SJCRH30 (cell line): ENCODE results near the gene AOX1. TPM values are rescaled to one million over a fixed set of nuclear protein-coding genes. Genes with fewer than 3 reads are reported as not detected.
A peak's percentile ranks its signal among the peaks of the same experiment; 100 is the strongest.
"Not testable (repeated sequence)": the region's sequence is repeated elsewhere in the genome, so short reads cannot be mapped to it uniquely, and the experiment has no call there.

Experiments used
- DNase-seq, 2 experiments: peaks; one replicate each; pipeline ENCODE4 v3.0.0-alpha.2; 2015 to 2020
- H3K27ac ChIP-seq: fragments of 250-450 bp; sonication (Bioruptor Pico); 2 replicates; pipeline ENCODE4 v1.5.1; 2020; ENCODE audit warnings: mild to moderate bottlenecking, moderate library complexity
- H3K27me3 ChIP-seq: fragments of 250-450 bp; sonication (Bioruptor Pico); 2 replicates; pipeline ENCODE4 v1.5.1; 2020; ENCODE audit warnings: mild to moderate bottlenecking, moderate library complexity
- H3K36me3 ChIP-seq: fragments of 250-450 bp; sonication (Bioruptor Pico); 2 replicates; pipeline ENCODE4 v1.5.1; 2020; ENCODE audit warnings: mild to moderate bottlenecking, moderate library complexity
- H3K4me1 ChIP-seq: fragments of 250-450 bp; sonication (Bioruptor Pico); 2 replicates; pipeline ENCODE4 v1.5.1; 2020; ENCODE audit warnings: mild to moderate bottlenecking, moderate library complexity
- H3K4me3 ChIP-seq: fragments of 250-450 bp; sonication (Bioruptor Pico); 2 replicates; pipeline ENCODE4 v1.5.1; 2020; ENCODE audit warnings: mild to moderate bottlenecking, moderate library complexity
- H3K9me3 ChIP-seq: fragments of 250-450 bp; sonication (Bioruptor Pico); replicated peaks from 2 replicates; pipeline ENCODE4 v1.5.1; 2020; ENCODE audit warnings: mild to moderate bottlenecking, moderate library complexity
- total RNA-seq: library from RNA; depleted of rRNA; stranded (reverse); fragments of >200 nt; shearing (Covaris generic); gene quantifications from 2 replicates; pipeline ENCODE4 v1.2.3, GENCODE V29; 2014; rRNA removed

AOX1 gene
- total RNA-seq = 0.23 and 0.57 TPM in 2 replicates

GRCh38 chr2:200585730-200586643 is at the start of gene AOX1:
TSS of gene AOX1 (plus strand) at chr2:200586014. CDS start at chr2:200586109, 95 bp downstream.
- no peak within 1 kb of the TSS for H3K4me3 ChIP-seq
- no peaks in the 10 kb centered on the region for H3K9me3 ChIP-seq
- no peak within 1 kb of the TSS for H3K27ac ChIP-seq
- H3K4me1 ChIP-seq = no peaks in the 10 kb centered on the region
- H3K36me3 ChIP-seq = peaks cover 8% of the 10 kb centered on the region
- no peaks in the 10 kb centered on the region for H3K27me3 ChIP-seq
- DNase-seq = no peak

- DNase-seq = no peak
- H3K36me3 ChIP-seq = peaks cover 59% of the 10 kb centered on the region
- H3K4me3 ChIP-seq = no peak overlapping the region
- no peaks in the 10 kb centered on the region for H3K9me3 ChIP-seq
- H3K27ac ChIP-seq = no peak overlapping the region
- no peaks in the 10 kb centered on the region for H3K27me3 ChIP-seq
- H3K4me1 ChIP-seq = no peaks in the 10 kb centered on the region
These were observed 47.7 kb upstream of the AOX1 start for GRCh38 chr2:200538139-200538538.

DNA sequence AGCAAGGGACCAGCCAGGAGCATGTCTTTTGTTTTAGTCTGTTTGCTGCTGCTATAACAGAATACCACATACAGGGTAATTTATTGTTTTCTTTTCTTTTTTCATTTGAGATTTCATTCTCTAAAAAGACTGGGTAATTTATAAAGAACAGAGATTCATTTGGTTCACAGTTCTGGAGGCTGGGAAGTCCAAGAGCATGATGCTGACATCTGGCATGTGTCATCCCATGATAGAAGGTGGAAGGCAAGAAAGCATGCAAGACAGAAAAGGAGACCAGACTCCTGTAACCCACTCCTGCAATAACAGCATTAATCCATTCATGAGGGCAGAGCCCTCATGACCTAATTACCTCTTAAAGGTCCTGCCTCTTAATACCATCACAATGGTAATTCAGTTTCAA is 45.0 kb upstream of the AOX1 start:
- Histone ChIP-seq H3K9me3 (no peaks in the 10 kb centered on the region), H3K4me1 (no peaks in the 10 kb centered on the region), H3K27me3 (no peaks in the 10 kb centered on the region), H3K4me3 (no peak overlapping the region), H3K36me3 (peaks cover 76% of the 10 kb centered on the region), H3K27ac (no peak overlapping the region)
- DNase-seq = no peak

GRCh38 chr2:200566596-200566995 is 19.2 kb upstream of the AOX1 start:
- not testable (repeated sequence) for DNase-seq, H3K27me3 ChIP-seq, H3K4me1 ChIP-seq, H3K9me3 ChIP-seq, H3K27ac ChIP-seq, H3K4me3 ChIP-seq
- peaks cover 15% of the 10 kb centered on the region for H3K36me3 ChIP-seq

DNA sequence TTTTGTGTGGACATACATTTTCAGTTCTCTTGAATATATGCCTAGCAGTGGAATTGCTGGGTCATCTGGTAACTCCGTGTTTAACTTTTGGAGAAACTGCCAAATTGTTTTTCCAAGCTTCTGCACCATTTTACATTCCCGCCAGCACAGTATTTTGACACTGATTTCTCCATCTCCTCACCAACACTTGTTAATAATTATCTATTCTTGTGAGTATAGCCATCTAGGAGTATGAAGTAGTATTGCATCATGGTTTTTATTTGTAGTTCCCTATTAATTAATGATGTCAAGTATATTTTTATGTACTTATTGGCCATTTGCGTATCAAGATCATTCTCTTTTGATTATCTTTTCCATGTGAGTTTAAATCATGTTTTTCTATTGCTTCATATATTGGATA is 17.9 kb upstream of the AOX1 start:
- H3K27ac ChIP-seq = no peak overlapping the region
- no peak for DNase-seq

DNA sequence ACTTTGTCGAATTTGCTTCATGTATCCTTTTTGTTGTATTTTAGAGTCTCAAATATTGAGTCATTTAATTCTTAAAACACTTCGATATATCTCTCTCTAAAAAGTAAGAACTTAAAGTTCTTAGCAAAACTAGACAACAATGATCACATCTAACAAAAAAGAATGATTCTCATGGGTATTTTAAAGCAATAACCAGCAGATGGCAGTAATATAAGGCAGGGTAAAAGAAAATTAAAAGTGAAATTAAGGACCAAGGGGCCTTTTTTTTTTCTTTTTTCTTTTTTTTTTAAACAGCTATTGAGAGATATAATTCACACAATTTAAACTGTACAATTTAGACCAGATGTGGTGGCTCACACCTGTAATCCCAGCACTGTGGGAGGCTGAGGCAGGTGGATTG is 9.9 kb upstream of the AOX1 start:
- no peaks in the 10 kb centered on the region for H3K4me1 ChIP-seq
- H3K27ac ChIP-seq = no peak overlapping the region
- H3K4me3 ChIP-seq = no peak overlapping the region
- no peaks in the 10 kb centered on the region for H3K27me3 ChIP-seq
- H3K36me3 ChIP-seq = peaks cover 21% of the 10 kb centered on the region
- peak in 1 of 2 experiments; percentile 10 for DNase-seq
- H3K9me3 ChIP-seq = no peaks in the 10 kb centered on the region

More for the DNA sequence above, 17.9 kb upstream of the AOX1 start:
- Histone ChIP-seq H3K4me1 (no peaks in the 10 kb centered on the region), H3K4me3 (no peak overlapping the region), H3K27me3 (no peaks in the 10 kb centered on the region), H3K9me3 (peaks cover 6% of the 10 kb centered on the region), H3K36me3 (peaks cover 25% of the 10 kb centered on the region)

DNA sequence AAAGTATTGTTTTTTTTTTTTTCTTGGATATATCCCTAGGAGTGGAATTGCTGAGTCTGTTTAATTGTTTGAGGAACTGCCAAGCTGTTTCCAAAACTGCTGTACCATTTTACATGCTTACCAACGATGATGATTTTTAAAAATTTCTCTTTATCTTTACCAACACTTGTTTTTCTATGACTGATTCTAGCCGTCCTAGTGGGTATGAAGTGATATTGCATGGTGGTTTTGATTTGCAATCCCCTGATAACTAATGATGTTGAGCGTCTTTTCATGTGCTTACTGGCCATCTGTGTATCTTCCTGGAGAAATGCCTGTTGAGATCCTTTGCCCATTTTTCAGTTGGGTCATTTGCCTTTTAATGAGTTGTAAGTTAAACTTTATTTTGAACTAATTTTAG is 8.8 kb upstream of the AOX1 start:
- DNase-seq = no peak
- Histone ChIP-seq H3K36me3 (peaks cover 23% of the 10 kb centered on the region), H3K4me3 (no peak overlapping the region), H3K27me3 (no peaks in the 10 kb centered on the region), H3K4me1 (no peaks in the 10 kb centered on the region), H3K27ac (no peak overlapping the region), H3K9me3 (no peaks in the 10 kb centered on the region)

GRCh38 chr2:200578778-200579177 is 7.0 kb upstream of the AOX1 start:
- Histone ChIP-seq H3K9me3 (no peaks in the 10 kb centered on the region), H3K36me3 (peaks cover 11% of the 10 kb centered on the region), H3K4me1 (no peaks in the 10 kb centered on the region), H3K4me3 (no peak overlapping the region), H3K27ac (no peak overlapping the region), H3K27me3 (no peaks in the 10 kb centered on the region)
- peak in 1 of 2 experiments; percentile 45 for DNase-seq

- H3K4me3 ChIP-seq = no peak overlapping the region
- peaks cover 8% of the 10 kb centered on the region for H3K36me3 ChIP-seq
- no peaks in the 10 kb centered on the region for H3K4me1 ChIP-seq
- H3K27ac ChIP-seq = no peak overlapping the region
- no peaks in the 10 kb centered on the region for H3K9me3 ChIP-seq
- no peak for DNase-seq
- H3K27me3 ChIP-seq = no peaks in the 10 kb centered on the region
These were observed 1.2 kb upstream of the AOX1 start for GRCh38 chr2:200584639-200585038.

- DNase-seq = no peak
- H3K27ac ChIP-seq = no peak overlapping the region
- no peaks in the 10 kb centered on the region for H3K27me3 ChIP-seq
- no peaks in the 10 kb centered on the region for H3K9me3 ChIP-seq
- no peaks in the 10 kb centered on the region for H3K4me1 ChIP-seq
- H3K4me3 ChIP-seq = no peak overlapping the region
- peaks cover 8% of the 10 kb centered on the region for H3K36me3 ChIP-seq
These were observed 479 bp upstream of the AOX1 start for GRCh38 chr2:200585340-200585729.

- Histone ChIP-seq H3K9me3 (no peaks in the 10 kb centered on the region), H3K36me3 (peaks cover 3% of the 10 kb centered on the region), H3K4me3 (no peak overlapping the region), H3K4me1 (no peaks in the 10 kb centered on the region), H3K27ac (no peak overlapping the region), H3K27me3 (no peaks in the 10 kb centered on the region)
- DNase-seq = no peak
These were observed 796 bp downstream of the AOX1 start for GRCh38 chr2:200586644-200586975.

DNA sequence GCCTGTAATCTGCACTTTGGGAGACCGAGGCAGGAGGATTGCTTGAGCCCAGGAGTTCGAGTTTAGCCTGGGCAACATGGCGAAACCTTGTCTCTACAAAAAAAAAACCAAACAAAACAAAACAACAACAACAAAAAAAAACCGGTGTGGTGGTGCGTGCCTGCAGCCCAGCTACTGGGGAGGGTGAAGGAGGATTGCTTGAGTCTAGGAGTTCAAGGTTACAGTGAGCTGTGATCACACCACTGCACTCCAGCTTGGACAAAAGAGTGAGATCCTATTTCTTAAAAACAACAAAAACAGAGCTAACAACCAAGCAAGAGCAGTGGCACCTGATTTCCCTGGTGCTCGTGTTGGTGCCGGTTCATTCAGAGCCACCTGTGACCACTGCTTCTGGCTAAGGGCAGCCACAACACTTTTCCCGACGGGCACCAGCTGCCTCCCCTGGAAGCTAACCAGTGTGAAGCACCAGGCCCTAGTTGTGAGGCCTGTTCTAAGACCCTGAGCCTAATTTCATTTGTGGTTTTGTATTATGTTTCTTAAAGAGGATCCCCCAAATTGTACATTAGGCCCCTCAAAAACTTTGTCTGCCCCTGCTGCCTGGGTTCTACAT is 1.3 kb downstream of the AOX1 start:
- no peak for DNase-seq
- Histone ChIP-seq H3K27me3 (no peaks in the 10 kb centered on the region), H3K36me3 (no peaks in the 10 kb centered on the region), H3K4me1 (no peaks in the 10 kb centered on the region), H3K9me3 (no peaks in the 10 kb centered on the region), H3K4me3 (no peak overlapping the region), H3K27ac (no peak overlapping the region)

- Histone ChIP-seq H3K9me3 (no peaks in the 10 kb centered on the region), H3K36me3 (no peaks in the 10 kb centered on the region), H3K27me3 (no peaks in the 10 kb centered on the region), H3K4me1 (peaks cover 4% of the 10 kb centered on the region; the same call in 1 of the 2 replicates), H3K27ac (no peak overlapping the region), H3K4me3 (no peak overlapping the region)
- DNase-seq = no peak
These were observed 2.4 kb downstream of the AOX1 start for GRCh38 chr2:200588076-200588678.

- Histone ChIP-seq H3K9me3 (no peaks in the 10 kb centered on the region), H3K27ac (no peak overlapping the region), H3K4me1 (peaks cover 4% of the 10 kb centered on the region; the same call in 1 of the 2 replicates), H3K4me3 (no peak overlapping the region), H3K27me3 (no peaks in the 10 kb centered on the region), H3K36me3 (no peaks in the 10 kb centered on the region)
- no peak for DNase-seq
These were observed 4.3 kb downstream of the AOX1 start for GRCh38 chr2:200590090-200590489.

GRCh38 chr2:200591308-200591707 is 5.5 kb downstream of the AOX1 start:
- no peak overlapping the region for H3K4me3 ChIP-seq
- H3K36me3 ChIP-seq = no peaks in the 10 kb centered on the region
- H3K27me3 ChIP-seq = no peaks in the 10 kb centered on the region
- H3K4me1 ChIP-seq = peaks cover 4% of the 10 kb centered on the region; the same call in 1 of the 2 replicates
- H3K9me3 ChIP-seq = no peaks in the 10 kb centered on the region
- H3K27ac ChIP-seq = no peak overlapping the region
- DNase-seq = no peak
